ENCODE results near the gene RAD51B. TPM values are rescaled to one million over a fixed set of nuclear protein-coding genes. Genes with fewer than 3 reads are reported as not detected.

The RAD51B gene
- total and polyA plus RNA-seq, 9 of the 15 experiments (the other 6 are each of a cell fraction or from before 2014, with no cell fraction given): 8.5 to 17.3 (median 11.3) TPM

DNA sequence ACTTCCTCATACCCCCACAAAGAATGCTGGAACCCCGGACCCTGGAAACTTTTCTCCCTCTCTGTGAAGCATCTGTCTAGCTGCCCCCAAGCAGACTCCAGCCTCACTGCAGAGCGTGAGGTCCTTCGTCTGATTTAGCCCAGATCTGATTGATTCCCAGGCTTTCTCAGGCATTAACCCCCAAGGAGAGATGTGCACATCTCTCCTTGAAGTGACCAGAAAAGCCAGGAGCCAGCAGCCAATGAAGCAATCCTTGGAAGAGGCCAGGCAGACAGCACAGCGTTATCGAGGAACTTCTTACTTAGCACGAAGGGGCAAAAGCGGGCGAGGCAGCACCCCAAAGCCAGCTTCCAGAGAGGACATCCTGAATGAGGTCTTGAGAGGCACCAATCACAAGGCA lies 872.6 kb downstream of the RAD51B start (continued):
- TF ChIP-seq, protein P1, sequence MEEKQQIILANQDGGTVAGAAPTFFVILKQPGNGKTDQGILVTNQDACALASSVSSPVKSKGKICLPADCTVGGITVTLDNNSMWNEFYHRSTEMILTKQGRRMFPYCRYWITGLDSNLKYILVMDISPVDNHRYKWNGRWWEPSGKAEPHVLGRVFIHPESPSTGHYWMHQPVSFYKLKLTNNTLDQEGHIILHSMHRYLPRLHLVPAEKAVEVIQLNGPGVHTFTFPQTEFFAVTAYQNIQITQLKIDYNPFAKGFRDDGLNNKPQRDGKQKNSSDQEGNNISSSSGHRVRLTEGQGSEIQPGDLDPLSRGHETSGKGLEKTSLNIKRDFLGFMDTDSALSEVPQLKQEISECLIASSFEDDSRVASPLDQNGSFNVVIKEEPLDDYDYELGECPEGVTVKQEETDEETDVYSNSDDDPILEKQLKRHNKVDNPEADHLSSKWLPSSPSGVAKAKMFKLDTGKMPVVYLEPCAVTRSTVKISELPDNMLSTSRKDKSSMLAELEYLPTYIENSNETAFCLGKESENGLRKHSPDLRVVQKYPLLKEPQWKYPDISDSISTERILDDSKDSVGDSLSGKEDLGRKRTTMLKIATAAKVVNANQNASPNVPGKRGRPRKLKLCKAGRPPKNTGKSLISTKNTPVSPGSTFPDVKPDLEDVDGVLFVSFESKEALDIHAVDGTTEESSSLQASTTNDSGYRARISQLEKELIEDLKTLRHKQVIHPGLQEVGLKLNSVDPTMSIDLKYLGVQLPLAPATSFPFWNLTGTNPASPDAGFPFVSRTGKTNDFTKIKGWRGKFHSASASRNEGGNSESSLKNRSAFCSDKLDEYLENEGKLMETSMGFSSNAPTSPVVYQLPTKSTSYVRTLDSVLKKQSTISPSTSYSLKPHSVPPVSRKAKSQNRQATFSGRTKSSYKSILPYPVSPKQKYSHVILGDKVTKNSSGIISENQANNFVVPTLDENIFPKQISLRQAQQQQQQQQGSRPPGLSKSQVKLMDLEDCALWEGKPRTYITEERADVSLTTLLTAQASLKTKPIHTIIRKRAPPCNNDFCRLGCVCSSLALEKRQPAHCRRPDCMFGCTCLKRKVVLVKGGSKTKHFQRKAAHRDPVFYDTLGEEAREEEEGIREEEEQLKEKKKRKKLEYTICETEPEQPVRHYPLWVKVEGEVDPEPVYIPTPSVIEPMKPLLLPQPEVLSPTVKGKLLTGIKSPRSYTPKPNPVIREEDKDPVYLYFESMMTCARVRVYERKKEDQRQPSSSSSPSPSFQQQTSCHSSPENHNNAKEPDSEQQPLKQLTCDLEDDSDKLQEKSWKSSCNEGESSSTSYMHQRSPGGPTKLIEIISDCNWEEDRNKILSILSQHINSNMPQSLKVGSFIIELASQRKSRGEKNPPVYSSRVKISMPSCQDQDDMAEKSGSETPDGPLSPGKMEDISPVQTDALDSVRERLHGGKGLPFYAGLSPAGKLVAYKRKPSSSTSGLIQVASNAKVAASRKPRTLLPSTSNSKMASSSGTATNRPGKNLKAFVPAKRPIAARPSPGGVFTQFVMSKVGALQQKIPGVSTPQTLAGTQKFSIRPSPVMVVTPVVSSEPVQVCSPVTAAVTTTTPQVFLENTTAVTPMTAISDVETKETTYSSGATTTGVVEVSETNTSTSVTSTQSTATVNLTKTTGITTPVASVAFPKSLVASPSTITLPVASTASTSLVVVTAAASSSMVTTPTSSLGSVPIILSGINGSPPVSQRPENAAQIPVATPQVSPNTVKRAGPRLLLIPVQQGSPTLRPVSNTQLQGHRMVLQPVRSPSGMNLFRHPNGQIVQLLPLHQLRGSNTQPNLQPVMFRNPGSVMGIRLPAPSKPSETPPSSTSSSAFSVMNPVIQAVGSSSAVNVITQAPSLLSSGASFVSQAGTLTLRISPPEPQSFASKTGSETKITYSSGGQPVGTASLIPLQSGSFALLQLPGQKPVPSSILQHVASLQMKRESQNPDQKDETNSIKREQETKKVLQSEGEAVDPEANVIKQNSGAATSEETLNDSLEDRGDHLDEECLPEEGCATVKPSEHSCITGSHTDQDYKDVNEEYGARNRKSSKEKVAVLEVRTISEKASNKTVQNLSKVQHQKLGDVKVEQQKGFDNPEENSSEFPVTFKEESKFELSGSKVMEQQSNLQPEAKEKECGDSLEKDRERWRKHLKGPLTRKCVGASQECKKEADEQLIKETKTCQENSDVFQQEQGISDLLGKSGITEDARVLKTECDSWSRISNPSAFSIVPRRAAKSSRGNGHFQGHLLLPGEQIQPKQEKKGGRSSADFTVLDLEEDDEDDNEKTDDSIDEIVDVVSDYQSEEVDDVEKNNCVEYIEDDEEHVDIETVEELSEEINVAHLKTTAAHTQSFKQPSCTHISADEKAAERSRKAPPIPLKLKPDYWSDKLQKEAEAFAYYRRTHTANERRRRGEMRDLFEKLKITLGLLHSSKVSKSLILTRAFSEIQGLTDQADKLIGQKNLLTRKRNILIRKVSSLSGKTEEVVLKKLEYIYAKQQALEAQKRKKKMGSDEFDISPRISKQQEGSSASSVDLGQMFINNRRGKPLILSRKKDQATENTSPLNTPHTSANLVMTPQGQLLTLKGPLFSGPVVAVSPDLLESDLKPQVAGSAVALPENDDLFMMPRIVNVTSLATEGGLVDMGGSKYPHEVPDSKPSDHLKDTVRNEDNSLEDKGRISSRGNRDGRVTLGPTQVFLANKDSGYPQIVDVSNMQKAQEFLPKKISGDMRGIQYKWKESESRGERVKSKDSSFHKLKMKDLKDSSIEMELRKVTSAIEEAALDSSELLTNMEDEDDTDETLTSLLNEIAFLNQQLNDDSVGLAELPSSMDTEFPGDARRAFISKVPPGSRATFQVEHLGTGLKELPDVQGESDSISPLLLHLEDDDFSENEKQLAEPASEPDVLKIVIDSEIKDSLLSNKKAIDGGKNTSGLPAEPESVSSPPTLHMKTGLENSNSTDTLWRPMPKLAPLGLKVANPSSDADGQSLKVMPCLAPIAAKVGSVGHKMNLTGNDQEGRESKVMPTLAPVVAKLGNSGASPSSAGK (IDR thresholded peaks at IDR 0.05): no peak

Measured in K562 (cell line).